PC-9 (cell line): ENCODE data around the gene SLC4A2. TPM values are rescaled to one million over a fixed set of nuclear protein-coding genes. Genes with fewer than 3 reads are reported as not detected.
A peak's percentile ranks its signal among the peaks of the same experiment; 100 is the strongest.

ENCODE experiments used
- BruUV-seq: library from RNA; stranded (reverse); fragments of 400-500 nt; replicated peaks from 2 replicates; lab custom pipeline; 2021; lab: Mats Ljungman, UMichigan
- CTCF ChIA-PET: fragments of 300-600 bp; sonication (Branson Sonifier 250); formaldehyde crosslinking; loops from one replicate; lab custom pipeline; 2022; ENCODE audit warnings: antibody characterized with exemption; lab: Charles Lee
- POLR2A ChIA-PET: fragments of 300-600 bp; sonication (Branson Sonifier 250); formaldehyde crosslinking; loops from one replicate; lab custom pipeline; 2022; ENCODE audit warnings: antibody characterized with exemption; ENCODE audit not compliant: unreplicated experiment; lab: Charles Lee
- DNase-seq, 2 experiments: peaks; one replicate each; pipeline versions ENCODE4 v3.0.0 to v3.0.0-alpha.2; 2015 to 2022; ENCODE audit warnings: mixed read lengths in 1 of 2
- H2AFZ ChIP-seq: fragments of 200-600 bp; sonication (generic); 2 replicates; pipeline ENCODE4 v1.8.1; 2017; ENCODE audit warnings: antibody characterized with exemption
- H3F3A ChIP-seq: fragments of 200-600 bp; sonication (generic); 2 replicates; pipeline ENCODE4 v1.8.1; 2017; ENCODE audit warnings: antibody characterized with exemption, mild to moderate bottlenecking, low read depth; ENCODE audit not compliant: insufficient read depth
- H3K27ac ChIP-seq: fragments of 200-600 bp; sonication (generic); 2 replicates; pipeline ENCODE4 v1.6.1; 2016; ENCODE audit warnings: mixed run types
- H3K27me3 ChIP-seq: fragments of 200-600 bp; sonication (generic); 2 replicates; pipeline ENCODE4 v1.6.1; 2016; ENCODE audit warnings: low read depth, mixed run types; ENCODE audit not compliant: insufficient read depth
- H3K36me3 ChIP-seq: fragments of 200-600 bp; sonication (generic); 2 replicates; pipeline ENCODE4 v1.6.1; 2016; ENCODE audit warnings: low read depth, mixed run types
- H3K4me1 ChIP-seq: fragments of 200-600 bp; sonication (generic); replicated peaks from 2 replicates; pipeline ENCODE4 v1.6.1; 2016; ENCODE audit warnings: mixed run types; ENCODE audit not compliant: insufficient read depth
- H3K4me2 ChIP-seq: fragments of 200-600 bp; sonication (generic); 2 replicates; pipeline ENCODE4 v1.6.1; 2017; ENCODE audit warnings: mixed run types
- H3K4me3 ChIP-seq: fragments of 200-600 bp; sonication (generic); 2 replicates; pipeline ENCODE4 v1.6.1; 2016; ENCODE audit warnings: mixed run types
- H3K79me2 ChIP-seq: fragments of 200-600 bp; sonication (generic); 2 replicates; pipeline ENCODE4 v1.6.1; 2017; ENCODE audit warnings: low read depth, mixed run types
- H3K9me2 ChIP-seq: fragments of 200-600 bp; sonication (generic); 2 replicates; pipeline ENCODE4 v1.8.1; 2017; ENCODE audit warnings: mild to moderate bottlenecking; ENCODE audit not compliant: insufficient read depth
- H3K9me3 ChIP-seq: fragments of 200-600 bp; sonication (generic); 2 replicates; pipeline ENCODE4 v1.8.1; 2016; ENCODE audit warnings: low read depth; ENCODE audit not compliant: insufficient read depth
- H4K20me1 ChIP-seq: fragments of 200-600 bp; sonication (generic); 2 replicates; pipeline ENCODE4 v1.8.1; 2017; ENCODE audit not compliant: insufficient read depth
- EZH2 ChIP-seq: fragments of 200-600 bp; sonication (generic); IDR thresholded peaks from 2 replicates; pipeline ENCODE4 v1.8.0; 2017; ENCODE audit warnings: antibody characterized with exemption, low read depth
- intact Hi-C: fragments of 100-400 bp; cut with micrococcal nuclease; formaldehyde crosslinking; loops from one replicate; pipeline ENCODE4 v1.10.0; 2022; ENCODE audit not compliant: unreplicated experiment
- total RNA-seq: library from RNA; stranded (reverse); gene quantifications from 2 replicates; pipeline ENCODE4 v1.2.3, GENCODE V29; 2021
- TF ChIP-seq, protein P1 (sequence below): fragments of 200-600 bp; sonication (generic); conservative IDR thresholded peaks from 2 replicates; pipeline ENCODE4 v1.6.1; 2017; ENCODE audit warnings: mixed run types, antibody characterized with exemption, mild to moderate bottlenecking, moderate library complexity

Gene SLC4A2
- total RNA-seq, 1 experiment from 2014 or later = 245 TPM

DNA sequence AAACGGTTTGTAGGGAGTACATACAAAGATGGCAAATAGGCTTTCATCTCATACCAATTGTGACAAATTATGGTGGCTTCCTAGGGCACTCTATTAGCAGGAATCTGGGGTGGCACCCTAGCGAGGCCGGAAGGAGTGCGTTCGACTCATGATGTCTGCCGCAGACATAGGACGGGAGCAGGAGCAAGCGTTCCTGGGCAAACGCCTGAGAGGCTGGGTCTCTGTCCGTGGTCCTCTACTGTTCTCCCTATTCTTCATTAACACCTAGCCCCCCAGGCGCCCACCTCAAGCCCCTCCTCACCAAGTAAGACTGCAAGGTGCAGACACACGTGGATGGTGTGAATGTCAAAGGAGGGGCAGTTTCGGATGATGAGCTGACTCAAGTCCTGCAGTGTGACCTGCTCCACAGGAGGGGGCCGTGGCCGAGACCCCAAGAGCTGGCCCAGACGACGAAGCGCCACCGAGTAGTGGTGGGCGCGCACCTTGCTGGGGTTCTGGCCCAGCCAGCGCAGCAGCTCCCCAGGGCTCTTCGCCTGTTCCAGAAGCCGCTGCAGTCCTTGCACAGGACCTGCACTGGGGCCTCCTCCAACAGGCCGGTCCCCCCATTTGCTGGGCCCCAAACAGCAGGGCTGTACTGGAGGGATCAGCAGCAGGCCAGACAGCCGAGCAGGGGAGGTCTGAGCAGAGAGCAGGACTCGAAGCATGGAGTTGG, 20.0 kb downstream of the SLC4A2 start:
- peak overlapping the region; percentile 100 for H3K4me2 ChIP-seq
- H3K4me1 ChIP-seq = peaks cover 26% of the 10 kb centered on the region
- no peak for DNase-seq
- peak overlapping the region; percentile 89 for H3K4me3 ChIP-seq
- H3F3A ChIP-seq = peaks cover 65% of the 10 kb centered on the region
- ChIA-PET CTCF (no interaction called here), POLR2A (no interaction called here)
- H2AFZ ChIP-seq = no peak overlapping the region
- H3K9me2 ChIP-seq = no peaks in the 10 kb centered on the region
- BruUV-seq = TSS peak; percentile 5
- H3K27me3 ChIP-seq = no peaks in the 10 kb centered on the region
- H3K9me3 ChIP-seq = no peaks in the 10 kb centered on the region
- H3K36me3 ChIP-seq = no peaks in the 10 kb centered on the region
- no peak overlapping the region for H3K27ac ChIP-seq
- intact Hi-C loops = no loop called here
- H4K20me1 ChIP-seq = peaks cover 8% of the 10 kb centered on the region; the same call in 1 of the 2 replicates
- H3K79me2 ChIP-seq = peaks cover 38% of the 10 kb centered on the region
- TF ChIP-seq, protein P1, sequence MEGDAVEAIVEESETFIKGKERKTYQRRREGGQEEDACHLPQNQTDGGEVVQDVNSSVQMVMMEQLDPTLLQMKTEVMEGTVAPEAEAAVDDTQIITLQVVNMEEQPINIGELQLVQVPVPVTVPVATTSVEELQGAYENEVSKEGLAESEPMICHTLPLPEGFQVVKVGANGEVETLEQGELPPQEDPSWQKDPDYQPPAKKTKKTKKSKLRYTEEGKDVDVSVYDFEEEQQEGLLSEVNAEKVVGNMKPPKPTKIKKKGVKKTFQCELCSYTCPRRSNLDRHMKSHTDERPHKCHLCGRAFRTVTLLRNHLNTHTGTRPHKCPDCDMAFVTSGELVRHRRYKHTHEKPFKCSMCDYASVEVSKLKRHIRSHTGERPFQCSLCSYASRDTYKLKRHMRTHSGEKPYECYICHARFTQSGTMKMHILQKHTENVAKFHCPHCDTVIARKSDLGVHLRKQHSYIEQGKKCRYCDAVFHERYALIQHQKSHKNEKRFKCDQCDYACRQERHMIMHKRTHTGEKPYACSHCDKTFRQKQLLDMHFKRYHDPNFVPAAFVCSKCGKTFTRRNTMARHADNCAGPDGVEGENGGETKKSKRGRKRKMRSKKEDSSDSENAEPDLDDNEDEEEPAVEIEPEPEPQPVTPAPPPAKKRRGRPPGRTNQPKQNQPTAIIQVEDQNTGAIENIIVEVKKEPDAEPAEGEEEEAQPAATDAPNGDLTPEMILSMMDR = no peak
- TF ChIP-seq EZH2 = no peak

DNA sequence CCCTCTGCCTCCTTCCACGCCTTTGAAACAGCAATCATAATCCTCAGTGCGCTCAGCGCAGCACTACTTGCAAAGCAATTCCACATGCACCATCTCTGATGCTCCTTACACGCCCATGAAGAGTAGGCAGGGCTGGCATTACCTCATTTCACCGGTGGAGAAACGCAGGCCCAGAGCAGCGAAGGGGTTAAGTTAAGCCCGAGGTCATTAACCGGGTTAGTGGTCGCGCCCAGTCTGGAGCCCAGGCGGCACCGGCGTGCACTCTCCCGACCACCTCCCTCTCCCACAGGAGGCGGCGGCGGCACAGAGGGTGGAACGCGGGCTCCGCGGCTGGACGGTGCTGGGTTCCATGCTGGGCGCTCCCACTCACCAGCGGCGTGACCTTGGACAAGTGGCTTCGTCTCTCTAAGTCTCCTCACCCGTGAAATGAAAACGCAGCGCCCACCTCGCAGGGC, 20.7 kb downstream of the SLC4A2 start:
- BruUV-seq = no TSS peak
- peaks cover 30% of the 10 kb centered on the region for H3K4me1 ChIP-seq
- no peaks in the 10 kb centered on the region for H3K27me3 ChIP-seq
- H2AFZ ChIP-seq = peak overlapping the region; percentile 89
- H3K4me2 ChIP-seq = peak overlapping the region; percentile 100
- no peak for TF ChIP-seq EZH2
- TF ChIP-seq, protein P1 = no peak
- peaks cover 8% of the 10 kb centered on the region; the same call in 1 of the 2 replicates for H4K20me1 ChIP-seq
- no peaks in the 10 kb centered on the region for H3K9me3 ChIP-seq
- no peak for DNase-seq
- peak overlapping the region; percentile 70 for H3K27ac ChIP-seq
- POLR2A ChIA-PET = interaction anchor here (0.5 kb wide), 1 partner anchor 1910 kb away, joined by 3 read pairs; no protein-coding TSS in a partner anchor
- intact Hi-C loops = loop anchor here (1.0 to 10.0 kb wide), 2 partner anchors 20 to 105 kb away; partner anchors contain the start of gene KCNH2
- CTCF ChIA-PET = no interaction called here
- H3K79me2 ChIP-seq = peaks cover 38% of the 10 kb centered on the region
- no peaks in the 10 kb centered on the region for H3K9me2 ChIP-seq
- peak overlapping the region; percentile 89 for H3K4me3 ChIP-seq
- H3K36me3 ChIP-seq = no peaks in the 10 kb centered on the region
- peaks cover 64% of the 10 kb centered on the region for H3F3A ChIP-seq

GRCh38 chr7:151080522-151081169, 21.3 kb downstream of the SLC4A2 start, which contains the start of gene FASTK:
TSS of gene FASTK (minus strand) at chr7:151080809. CDS start at chr7:151080766, 43 bp downstream.
- Histone ChIP-seq H3K27ac (peak within 1 kb of the TSS; percentile 70), H3K79me2 (peaks cover 38% of the 10 kb centered on the region), H3K36me3 (no peaks in the 10 kb centered on the region), H2AFZ (peak within 1 kb of the TSS; percentile 89), H3K9me2 (no peaks in the 10 kb centered on the region), H3K27me3 (no peaks in the 10 kb centered on the region), H3K4me1 (peaks cover 35% of the 10 kb centered on the region), H3K4me2 (peak within 1 kb of the TSS; percentile 100), H3K9me3 (no peaks in the 10 kb centered on the region), H3K4me3 (peak within 1 kb of the TSS; percentile 89), H4K20me1 (peaks cover 8% of the 10 kb centered on the region; the same call in 1 of the 2 replicates), H3F3A (peaks cover 68% of the 10 kb centered on the region)
- TF ChIP-seq EZH2 = no peak
- TF ChIP-seq, protein P1 = no peak
- no TSS peak for BruUV-seq
- peak; percentile 82 to 93 for DNase-seq
- ChIA-PET CTCF (interaction anchor here (0.7 kb wide), 1 partner anchor 52 kb away, joined by 3 read pairs; the partner anchor contains the start of gene ABCB8), POLR2A (interaction anchor here (0.5 to 0.6 kb wide), 2 partner anchors 17 to 1909 kb away, joined by 3 read pairs; no protein-coding TSS in a partner anchor)
- intact Hi-C loops = loop anchor here (1.0 to 10.0 kb wide), 2 partner anchors 20 to 106 kb away; partner anchors contain the start of gene KCNH2
